ENCODE results near the gene SOX13. TPM values are rescaled to one million over a fixed set of nuclear protein-coding genes. Genes with fewer than 3 reads are reported as not detected.

SOX13 gene
- total RNA-seq, 1 donor from 2014 or later, result 8.2 TPM

DNA sequence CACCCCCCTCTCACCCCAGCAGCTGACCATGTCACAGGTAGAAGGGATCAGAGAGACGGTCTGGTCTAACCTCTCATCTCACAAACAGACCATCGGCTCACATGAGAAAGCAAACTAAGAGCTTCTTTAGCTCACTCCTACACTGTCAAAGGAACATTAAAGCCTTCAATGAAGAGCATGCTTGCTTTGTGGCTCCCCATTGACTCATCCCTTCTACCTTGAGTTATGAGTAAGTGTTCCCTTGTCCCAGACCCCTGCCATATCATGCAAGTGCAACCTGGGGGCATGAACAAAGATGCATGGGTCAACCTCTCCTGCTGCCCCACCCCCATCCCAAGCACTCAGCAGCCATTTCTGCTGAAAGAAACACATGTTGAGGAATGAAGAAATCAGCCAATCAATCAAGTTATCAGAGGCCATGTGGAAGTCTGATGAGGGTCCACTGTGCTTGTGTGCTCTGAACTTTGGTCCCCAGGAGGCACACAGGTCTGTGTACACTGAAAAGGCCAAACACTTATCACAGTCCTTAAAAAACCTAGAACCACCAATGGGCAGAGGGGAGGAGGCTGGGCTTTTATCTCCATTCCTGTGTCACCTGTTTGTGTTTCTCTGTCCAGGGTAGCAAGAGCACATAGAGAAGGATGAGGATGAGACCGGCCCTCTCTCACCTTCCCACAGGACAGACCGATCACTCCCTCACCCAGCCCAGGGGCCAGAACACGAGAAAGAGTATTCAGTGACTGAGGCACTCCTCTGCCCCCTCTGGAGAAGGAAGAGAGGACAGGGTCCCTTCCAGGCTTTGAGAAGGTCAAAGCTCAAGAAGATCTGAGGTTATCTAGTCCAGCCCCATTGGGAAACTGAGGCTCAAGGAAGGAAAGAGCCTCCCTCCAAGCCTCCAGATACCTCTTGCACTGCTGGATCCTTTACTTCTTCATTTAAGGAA is 69.4 kb downstream of the SOX13 start:
- DNase-seq (ENCODE audit: low read depth), result no peak
- TF ChIP-seq, protein P1, sequence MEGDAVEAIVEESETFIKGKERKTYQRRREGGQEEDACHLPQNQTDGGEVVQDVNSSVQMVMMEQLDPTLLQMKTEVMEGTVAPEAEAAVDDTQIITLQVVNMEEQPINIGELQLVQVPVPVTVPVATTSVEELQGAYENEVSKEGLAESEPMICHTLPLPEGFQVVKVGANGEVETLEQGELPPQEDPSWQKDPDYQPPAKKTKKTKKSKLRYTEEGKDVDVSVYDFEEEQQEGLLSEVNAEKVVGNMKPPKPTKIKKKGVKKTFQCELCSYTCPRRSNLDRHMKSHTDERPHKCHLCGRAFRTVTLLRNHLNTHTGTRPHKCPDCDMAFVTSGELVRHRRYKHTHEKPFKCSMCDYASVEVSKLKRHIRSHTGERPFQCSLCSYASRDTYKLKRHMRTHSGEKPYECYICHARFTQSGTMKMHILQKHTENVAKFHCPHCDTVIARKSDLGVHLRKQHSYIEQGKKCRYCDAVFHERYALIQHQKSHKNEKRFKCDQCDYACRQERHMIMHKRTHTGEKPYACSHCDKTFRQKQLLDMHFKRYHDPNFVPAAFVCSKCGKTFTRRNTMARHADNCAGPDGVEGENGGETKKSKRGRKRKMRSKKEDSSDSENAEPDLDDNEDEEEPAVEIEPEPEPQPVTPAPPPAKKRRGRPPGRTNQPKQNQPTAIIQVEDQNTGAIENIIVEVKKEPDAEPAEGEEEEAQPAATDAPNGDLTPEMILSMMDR (IDR thresholded peaks at IDR 0.05; ENCODE audit: insufficient read depth, low read length, poor library complexity, severe bottlenecking), result no peak
- no peak overlapping the region for H3K4me3 ChIP-seq (ENCODE audit: low read depth, low read length)

DNA sequence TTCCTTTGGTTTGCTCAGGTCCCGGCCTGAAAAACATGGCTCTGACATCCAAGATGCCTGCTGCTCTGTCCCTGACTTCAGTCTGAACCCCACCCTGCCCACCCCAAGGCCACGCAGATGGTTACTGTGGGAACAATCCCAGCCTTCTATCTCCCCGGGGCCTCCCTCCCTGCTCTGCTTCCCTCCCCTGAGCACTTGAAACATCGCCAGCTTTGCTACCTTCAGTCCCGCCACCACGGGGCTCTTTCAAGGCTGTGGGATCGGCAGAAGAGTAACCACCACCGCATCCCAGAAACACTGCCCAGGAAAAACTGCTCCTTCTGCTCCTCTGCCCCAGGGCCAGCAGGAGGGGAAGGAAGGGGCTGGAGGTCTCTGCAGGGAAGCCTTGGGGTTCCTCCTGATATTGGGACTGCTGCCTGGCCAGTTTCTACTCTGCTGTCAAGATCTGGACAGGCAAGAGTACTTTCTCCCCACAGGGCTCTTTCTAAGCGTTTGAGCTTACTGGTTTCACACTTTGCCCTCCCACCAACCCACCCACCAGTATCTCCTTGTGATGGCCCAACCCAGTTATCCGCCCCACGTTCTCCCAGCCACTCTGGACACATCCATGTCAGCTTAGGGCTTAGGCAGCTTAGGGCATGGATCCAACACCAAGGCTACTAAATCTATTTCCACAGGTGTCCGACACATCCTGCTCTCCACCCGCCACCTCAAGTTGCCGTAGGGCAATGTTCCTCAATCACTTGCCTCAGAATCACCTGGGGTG is 70.5 kb downstream of the SOX13 start:
- no peaks in the 10 kb centered on the region for H3K36me3 ChIP-seq (ENCODE audit: control insufficient read depth, insufficient read depth, low read length)
- no peaks in the 10 kb centered on the region for H3K27me3 ChIP-seq (ENCODE audit: control insufficient read depth, insufficient read depth, low read length)
- no peak for DNase-seq (ENCODE audit: low read depth)
- TF ChIP-seq, protein P1 (IDR thresholded peaks at IDR 0.05; ENCODE audit: insufficient read depth, low read length, poor library complexity, severe bottlenecking), result no peak
- no peak overlapping the region for H3K4me3 ChIP-seq (ENCODE audit: low read depth, low read length)

More for the DNA sequence above, 69.4 kb downstream of the SOX13 start:
- H3K27me3 ChIP-seq (ENCODE audit: control insufficient read depth, insufficient read depth, low read length), result no peaks in the 10 kb centered on the region
- no peaks in the 10 kb centered on the region for H3K36me3 ChIP-seq (ENCODE audit: control insufficient read depth, insufficient read depth, low read length)

DNA sequence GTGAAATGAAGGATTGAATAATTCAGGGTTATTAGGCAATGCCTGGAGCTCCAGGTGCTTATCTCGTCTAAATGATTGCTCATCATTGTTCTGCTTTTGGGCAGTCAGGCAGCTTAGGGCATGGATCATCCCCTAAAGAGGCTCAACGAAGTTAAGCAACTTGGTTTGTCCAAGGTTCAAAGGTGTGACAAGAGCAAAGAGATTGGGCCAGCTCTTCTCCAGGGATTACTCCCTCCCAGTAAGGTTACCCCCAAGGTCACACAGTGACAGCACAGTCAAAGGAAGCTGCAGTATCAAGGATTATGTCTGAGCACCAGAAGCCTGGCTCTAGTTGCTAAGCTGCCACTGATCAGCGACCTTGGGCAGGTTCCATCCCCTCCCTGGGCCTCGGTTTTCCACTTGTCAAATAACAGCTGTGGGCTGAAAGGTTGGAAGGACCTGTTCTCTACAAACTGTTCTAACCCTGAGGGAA is 72.2 kb downstream of the SOX13 start:
- TF ChIP-seq, protein P1 (IDR thresholded peaks at IDR 0.05; ENCODE audit: insufficient read depth, low read length, poor library complexity, severe bottlenecking), result no peak
- DNase-seq (ENCODE audit: low read depth), result no peak
- Histone ChIP-seq H3K27me3 (ENCODE audit: control insufficient read depth, insufficient read depth, low read length) (no peaks in the 10 kb centered on the region), H3K36me3 (ENCODE audit: control insufficient read depth, insufficient read depth, low read length) (no peaks in the 10 kb centered on the region), H3K4me3 (ENCODE audit: low read depth, low read length) (no peak overlapping the region)

DNA sequence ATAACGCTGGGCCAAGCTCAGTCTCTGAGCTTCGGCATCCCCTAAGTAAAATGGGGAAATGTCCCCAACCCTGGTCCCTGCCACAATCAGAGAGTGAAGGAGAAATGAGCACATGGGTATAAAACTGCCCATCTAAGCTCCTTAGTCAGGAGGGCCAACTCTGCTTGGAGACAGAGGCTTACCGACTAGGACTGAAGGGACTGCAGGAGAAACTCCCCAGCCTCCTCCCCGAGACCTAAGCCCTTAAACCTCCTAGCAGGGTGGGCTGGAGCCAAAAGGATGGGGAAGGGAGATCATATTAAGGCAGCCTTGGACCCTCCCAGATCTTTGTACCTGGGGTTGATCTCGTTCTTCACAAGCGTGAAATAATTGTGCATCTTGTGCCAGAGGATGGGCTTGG is 73.4 kb downstream of the SOX13 start:
- DNase-seq (ENCODE audit: low read depth), result no peak
- TF ChIP-seq, protein P1 (IDR thresholded peaks at IDR 0.05; ENCODE audit: insufficient read depth, low read length, poor library complexity, severe bottlenecking), result no peak
- H3K27me3 ChIP-seq (ENCODE audit: control insufficient read depth, insufficient read depth, low read length), result peaks cover under 1% of the 10 kb centered on the region
- no peak overlapping the region for H3K4me3 ChIP-seq (ENCODE audit: low read depth, low read length)
- no peaks in the 10 kb centered on the region for H3K36me3 ChIP-seq (ENCODE audit: control insufficient read depth, insufficient read depth, low read length)

DNA sequence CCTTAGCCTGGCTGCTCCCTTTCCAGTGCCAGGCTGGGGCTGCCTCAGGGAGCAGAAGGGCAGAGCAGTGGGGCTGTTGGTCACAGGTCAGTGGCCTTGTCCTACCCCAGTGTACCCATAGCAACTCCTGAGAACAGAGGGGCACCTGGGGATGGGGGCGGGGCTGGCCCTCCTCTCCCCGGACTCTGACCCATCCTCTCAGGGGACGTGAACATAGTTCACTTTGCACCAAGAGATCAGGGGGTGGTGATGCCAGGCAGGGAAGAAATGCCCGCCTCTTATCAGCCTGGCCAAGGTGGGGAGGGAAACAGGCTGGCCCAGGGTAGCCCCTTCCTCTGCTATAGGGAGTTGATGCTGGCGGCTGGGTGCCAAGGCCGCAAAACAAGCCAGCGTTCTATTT is 74.0 kb downstream of the SOX13 start:
- H3K36me3 ChIP-seq (ENCODE audit: control insufficient read depth, insufficient read depth, low read length), result no peaks in the 10 kb centered on the region
- DNase-seq (ENCODE audit: low read depth), result no peak
- H3K27me3 ChIP-seq (ENCODE audit: control insufficient read depth, insufficient read depth, low read length), result peaks cover 2% of the 10 kb centered on the region
- no peak overlapping the region for H3K4me3 ChIP-seq (ENCODE audit: low read depth, low read length)
- TF ChIP-seq, protein P1 (IDR thresholded peaks at IDR 0.05; ENCODE audit: insufficient read depth, low read length, poor library complexity, severe bottlenecking), result no peak

Measured in kidney epithelial cell (primary cell).